ENCODE results near the gene CCT5. TPM values are rescaled to one million over a fixed set of nuclear protein-coding genes. Genes with fewer than 3 reads are reported as not detected.
"Not testable (repeated sequence)": the region's sequence is repeated elsewhere in the genome, so short reads cannot be mapped to it uniquely, and the experiment has no call there.

Gene CCT5
- total and polyA plus RNA-seq, 2 donors, result 148 to 173 TPM

GRCh38 chr5:10275460-10275859, 25.4 kb downstream of the CCT5 start:
- DNase-seq (ENCODE audit: extremely low spot score), result no peak
- 64% methylated on average over 10 of the region's 10 CpGs for WGBS
- no peak overlapping the region for H3K4me3 ChIP-seq (ENCODE audit: low read depth, low read length)
- H3K27ac ChIP-seq (ENCODE audit: low read depth), result no peak overlapping the region
- H3K36me3 ChIP-seq (ENCODE audit: insufficient read depth), result no peaks in the 10 kb centered on the region
- no peaks in the 10 kb centered on the region for H3K4me1 ChIP-seq (ENCODE audit: insufficient read depth)

GRCh38 chr5:10275991-10276390, 25.9 kb downstream of the CCT5 start:
- WGBS, result 87% methylated on average over 9 of the region's 9 CpGs
- no peak overlapping the region for H3K4me3 ChIP-seq (ENCODE audit: low read depth, low read length)
- no peaks in the 10 kb centered on the region for H3K4me1 ChIP-seq (ENCODE audit: insufficient read depth)
- H3K36me3 ChIP-seq (ENCODE audit: insufficient read depth), result no peaks in the 10 kb centered on the region
- H3K27ac ChIP-seq (ENCODE audit: low read depth), result no peak overlapping the region
- no peak for DNase-seq (ENCODE audit: extremely low spot score)

GRCh38 chr5:10276691-10277090, 26.6 kb downstream of the CCT5 start:
- Histone ChIP-seq H3K4me1 (ENCODE audit: insufficient read depth) (no peaks in the 10 kb centered on the region), H3K4me3 (ENCODE audit: low read depth, low read length) (no peak overlapping the region), H3K27ac (ENCODE audit: low read depth) (no peak overlapping the region), H3K36me3 (ENCODE audit: insufficient read depth) (no peaks in the 10 kb centered on the region)
- DNase-seq (ENCODE audit: extremely low spot score), result no peak
- WGBS, result 80% methylated on average over 7 of the region's 7 CpGs

DNA sequence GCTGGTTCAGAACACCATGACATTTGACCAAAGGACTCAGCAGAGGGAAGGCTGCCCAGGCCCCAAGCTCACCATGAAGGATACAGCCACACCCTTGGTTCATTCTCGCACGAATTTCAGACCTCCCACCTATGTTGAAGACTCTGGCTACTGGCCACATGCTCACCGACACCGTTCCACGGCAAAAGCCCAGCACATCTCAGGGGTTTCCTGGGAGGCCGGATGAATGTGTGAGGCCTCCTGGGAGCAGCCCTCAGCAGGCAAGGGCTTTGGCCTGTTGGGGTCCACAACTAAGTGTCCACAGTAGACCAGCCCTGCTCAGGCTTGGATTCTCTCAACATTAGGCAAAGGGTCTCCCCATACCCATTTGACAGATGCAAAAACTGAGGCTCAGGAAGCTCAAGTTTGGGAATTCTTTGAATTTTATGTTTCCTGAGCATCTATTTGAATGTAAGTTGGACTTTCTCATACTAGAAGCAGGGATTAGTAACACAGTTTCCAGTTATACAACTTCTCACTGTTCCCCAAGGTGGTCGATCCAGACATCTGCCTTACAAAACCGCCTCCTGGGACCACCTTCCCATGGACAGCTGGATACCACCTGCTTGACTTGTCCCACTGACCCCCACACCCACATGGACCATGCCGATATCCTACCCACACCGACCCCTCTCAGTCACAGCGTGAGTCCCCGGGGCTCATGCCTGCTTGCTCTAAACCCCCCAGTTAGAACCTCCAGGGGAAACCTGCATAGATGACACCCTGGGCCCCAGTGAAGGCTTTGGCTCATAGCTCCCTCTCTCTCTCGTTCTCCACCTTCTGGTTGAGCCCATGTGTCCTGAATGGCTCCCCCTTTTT, 27.9 kb downstream of the CCT5 start:
- DNase-seq (ENCODE audit: extremely low spot score), result no peak
- 95% methylated on average over 13 of the region's 13 CpGs for WGBS
- Histone ChIP-seq H3K4me1 (ENCODE audit: insufficient read depth) (no peaks in the 10 kb centered on the region), H3K27ac (ENCODE audit: low read depth) (no peak overlapping the region), H3K4me3 (ENCODE audit: low read depth, low read length) (no peak overlapping the region), H3K36me3 (ENCODE audit: insufficient read depth) (no peaks in the 10 kb centered on the region)

GRCh38 chr5:10278658-10279279, 28.7 kb downstream of the CCT5 start:
- no peak overlapping the region for H3K27ac ChIP-seq (ENCODE audit: low read depth)
- no peaks in the 10 kb centered on the region for H3K36me3 ChIP-seq (ENCODE audit: insufficient read depth)
- 91% methylated on average over 12 of the region's 12 CpGs for WGBS
- H3K4me1 ChIP-seq (ENCODE audit: insufficient read depth), result no peaks in the 10 kb centered on the region
- no peak for DNase-seq (ENCODE audit: extremely low spot score)
- no peak overlapping the region for H3K4me3 ChIP-seq (ENCODE audit: low read depth, low read length)

DNA sequence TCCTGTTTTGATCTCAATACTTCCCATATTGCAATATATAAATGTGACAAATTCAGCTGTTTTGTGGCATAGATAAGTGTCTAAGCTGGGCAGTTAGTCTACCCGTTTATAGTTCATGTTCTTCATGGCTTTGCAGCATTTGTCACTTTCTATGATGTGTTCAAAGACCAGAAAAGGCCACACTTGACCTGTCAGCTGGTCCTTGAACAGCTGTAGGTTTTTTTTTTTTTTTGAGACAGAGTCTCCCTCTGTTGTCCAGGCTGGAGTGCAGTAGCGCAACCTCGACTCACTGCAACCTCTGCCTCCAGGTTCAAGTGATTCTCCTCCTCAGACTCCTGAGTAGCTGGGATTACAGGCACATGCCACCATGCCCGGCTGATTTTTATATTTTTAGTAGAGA, 29.2 kb downstream of the CCT5 start:
- H3K4me1 ChIP-seq (ENCODE audit: insufficient read depth), result no peaks in the 10 kb centered on the region
- DNase-seq (ENCODE audit: extremely low spot score), result no peak
- 92% methylated on average over 4 of the region's 4 CpGs for WGBS

DNA sequence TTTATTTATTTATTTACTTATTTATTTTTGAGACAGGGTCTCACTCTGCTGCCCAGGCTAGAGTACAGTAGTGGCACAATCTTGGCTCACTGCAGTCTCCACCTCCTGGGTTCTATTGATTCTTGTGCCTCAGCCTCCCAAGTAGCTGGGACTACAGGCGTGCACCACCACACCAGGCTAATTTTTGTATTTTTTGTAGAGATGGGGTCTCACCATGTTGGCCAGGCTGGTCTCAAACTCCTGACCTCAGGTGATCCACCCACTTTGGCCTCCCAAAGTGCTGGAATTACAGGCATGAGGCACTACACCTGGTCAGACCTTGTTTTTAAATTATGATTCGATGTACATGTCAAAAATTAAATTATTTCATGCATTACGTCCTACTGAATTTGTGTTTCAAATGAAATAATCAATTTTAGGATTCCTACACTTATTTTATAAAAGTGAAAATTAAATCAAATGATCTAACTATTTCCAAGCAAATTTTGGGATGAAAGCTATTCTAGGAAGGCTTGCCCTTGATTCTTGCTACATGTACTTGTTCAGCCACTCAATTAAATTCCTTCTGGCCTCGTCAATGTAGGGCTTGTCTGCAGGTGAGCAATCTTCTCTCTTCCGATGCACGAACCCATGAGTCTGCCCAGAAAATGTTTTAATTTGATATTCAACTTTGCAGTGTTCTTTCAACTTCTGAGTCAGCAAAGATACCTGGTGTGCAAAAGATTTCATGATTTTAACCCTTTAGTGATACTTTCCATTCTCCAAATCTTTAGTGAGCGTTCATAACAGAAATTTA, 30.0 kb downstream of the CCT5 start:
- no peak for DNase-seq (ENCODE audit: extremely low spot score)
- 92% methylated on average over 7 of the region's 7 CpGs for WGBS
- H3K4me1 ChIP-seq (ENCODE audit: insufficient read depth), result no peaks in the 10 kb centered on the region
- no peak overlapping the region for H3K4me3 ChIP-seq (ENCODE audit: low read depth, low read length)
- H3K36me3 ChIP-seq (ENCODE audit: insufficient read depth), result no peaks in the 10 kb centered on the region
- H3K27ac ChIP-seq (ENCODE audit: low read depth), result no peak overlapping the region

More for the DNA sequence above, 29.2 kb downstream of the CCT5 start:
- Histone ChIP-seq H3K4me3 (ENCODE audit: low read depth, low read length) (no peak overlapping the region), H3K27ac (ENCODE audit: low read depth) (no peak overlapping the region), H3K36me3 (ENCODE audit: insufficient read depth) (no peaks in the 10 kb centered on the region)

- WGBS, result 25% methylated on average over 17 of the region's 17 CpGs
- H3K4me3 ChIP-seq (ENCODE audit: low read depth, low read length), result no peak overlapping the region
- peak; percentile 51 for DNase-seq (ENCODE audit: extremely low spot score)
- H3K36me3 ChIP-seq (ENCODE audit: insufficient read depth), result no peaks in the 10 kb centered on the region
- no peak overlapping the region for H3K27ac ChIP-seq (ENCODE audit: low read depth)
- H3K4me1 ChIP-seq (ENCODE audit: insufficient read depth), result no peaks in the 10 kb centered on the region
Measured at GRCh38 chr5:10283927-10284635, 34.0 kb downstream of the CCT5 start.

- not testable (repeated sequence) for H3K4me3 ChIP-seq (ENCODE audit: low read depth, low read length); DNase-seq (ENCODE audit: extremely low spot score); H3K27ac ChIP-seq (ENCODE audit: low read depth); H3K4me1 ChIP-seq (ENCODE audit: insufficient read depth); H3K36me3 ChIP-seq (ENCODE audit: insufficient read depth)
- WGBS, result 77% methylated on average over 8 of the region's 8 CpGs
Measured at GRCh38 chr5:10285362-10285761, 35.3 kb downstream of the CCT5 start.

DNA sequence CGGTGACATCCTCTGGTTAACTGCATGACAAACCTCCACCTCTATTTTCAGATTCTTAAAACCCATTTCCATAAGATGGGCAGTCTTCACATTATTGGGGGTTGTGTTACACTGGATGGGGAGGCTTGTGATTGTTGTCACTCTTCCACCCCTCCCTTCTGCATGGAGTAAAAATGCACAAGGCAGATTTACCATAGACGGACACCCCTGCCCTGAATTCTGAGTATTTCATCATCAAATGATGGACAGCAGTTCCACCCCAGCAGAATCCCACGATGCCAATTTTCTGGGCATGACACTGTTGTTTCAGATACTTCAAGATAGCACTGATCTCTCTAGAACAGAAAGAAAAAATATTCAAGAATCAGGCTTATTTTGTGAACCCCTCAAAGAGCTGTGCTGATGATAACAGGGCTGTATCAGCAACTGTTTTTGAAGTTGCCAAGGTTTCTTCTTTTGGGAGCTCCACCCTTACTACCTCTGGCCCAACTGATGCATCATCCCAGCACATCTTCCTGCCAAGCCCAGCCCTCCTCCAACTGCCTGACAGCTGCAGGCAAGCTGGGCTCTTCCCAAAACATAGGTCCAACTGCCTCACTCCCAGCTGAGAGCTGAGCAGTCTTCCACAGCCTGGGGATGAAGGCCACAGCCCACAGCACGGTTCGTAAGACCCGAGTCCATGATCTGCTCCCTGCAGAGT, 36.2 kb downstream of the CCT5 start:
- no peak overlapping the region for H3K4me3 ChIP-seq (ENCODE audit: low read depth, low read length)
- 71% methylated on average over 6 of the region's 6 CpGs for WGBS

GRCh38 chr5:10286862-10287227, 36.8 kb downstream of the CCT5 start:
- H3K4me3 ChIP-seq (ENCODE audit: low read depth, low read length), result no peak overlapping the region

More for the DNA sequence above, 36.2 kb downstream of the CCT5 start:
- H3K4me1 ChIP-seq (ENCODE audit: insufficient read depth), result no peaks in the 10 kb centered on the region
- H3K27ac ChIP-seq (ENCODE audit: low read depth), result no peak overlapping the region
- H3K36me3 ChIP-seq (ENCODE audit: insufficient read depth), result no peaks in the 10 kb centered on the region
- DNase-seq (ENCODE audit: extremely low spot score), result no peak

DNA sequence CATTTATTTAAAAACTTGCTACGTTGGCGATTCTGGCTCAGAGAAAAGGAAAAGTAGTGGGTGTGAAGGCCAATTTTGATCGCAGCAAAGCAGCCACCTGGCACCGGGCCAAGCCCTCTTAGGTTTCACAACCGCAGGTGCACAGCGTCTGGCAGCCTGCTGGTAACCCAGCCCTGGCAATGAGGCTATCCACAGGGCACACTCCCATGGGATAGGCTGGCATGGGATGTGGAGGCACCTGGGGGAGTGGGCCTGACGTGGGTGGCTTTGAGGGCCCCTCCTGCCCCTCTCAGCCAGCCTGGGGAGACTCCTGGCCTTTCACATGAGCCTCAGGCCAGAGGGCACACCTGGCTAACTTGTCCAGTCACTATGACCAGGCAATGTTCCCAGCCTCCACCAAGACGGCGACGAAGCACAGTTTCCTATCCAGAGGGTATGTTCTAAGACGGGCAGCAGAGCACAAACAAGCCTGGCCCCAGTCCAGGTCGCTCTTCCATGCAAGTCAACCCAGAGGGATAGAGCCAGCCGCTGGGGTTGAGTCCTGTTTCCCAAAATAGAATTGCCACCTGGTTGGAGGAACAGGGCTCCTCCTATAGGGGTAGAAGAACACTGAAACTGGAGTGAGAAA, 38.6 kb downstream of the CCT5 start:
- H3K27ac ChIP-seq (ENCODE audit: low read depth), result no peak overlapping the region
- H3K4me1 ChIP-seq (ENCODE audit: insufficient read depth), result no peaks in the 10 kb centered on the region
- 80% methylated on average over 13 of the region's 13 CpGs for WGBS
- DNase-seq (ENCODE audit: extremely low spot score), result no peak
- H3K4me3 ChIP-seq (ENCODE audit: low read depth, low read length), result no peak overlapping the region
- no peaks in the 10 kb centered on the region for H3K36me3 ChIP-seq (ENCODE audit: insufficient read depth)

More at GRCh38 chr5:10286862-10287227, 36.8 kb downstream of the CCT5 start:
- Histone ChIP-seq H3K27ac (ENCODE audit: low read depth) (no peak overlapping the region), H3K4me1 (ENCODE audit: insufficient read depth) (no peaks in the 10 kb centered on the region), H3K36me3 (ENCODE audit: insufficient read depth) (no peaks in the 10 kb centered on the region)
- 70% methylated on average over 7 of the region's 7 CpGs for WGBS
- DNase-seq (ENCODE audit: extremely low spot score), result no peak

Measured in urinary bladder (tissue), 4 donors.